Loucy (cell line): Measurements from ENCODE around the gene GDPGP1.

ENCODE experiments used
- EZH2phosphoT487 ChIP-seq: fragments of 200-600 bp; IDR thresholded peaks from 2 replicates; pipeline ENCODE4 v1.6.1; 2018; ENCODE audit warnings: antibody characterized with exemption, mild to moderate bottlenecking, moderate library complexity, borderline replicate concordance
- TF ChIP-seq, protein P1 (sequence below): fragments of 200-600 bp; sonication (generic); conservative IDR thresholded peaks from 2 replicates; pipeline ENCODE4 v1.5.1; 2014; ENCODE audit warnings: mild to moderate bottlenecking, antibody characterized with exemption, low read length

DNA sequence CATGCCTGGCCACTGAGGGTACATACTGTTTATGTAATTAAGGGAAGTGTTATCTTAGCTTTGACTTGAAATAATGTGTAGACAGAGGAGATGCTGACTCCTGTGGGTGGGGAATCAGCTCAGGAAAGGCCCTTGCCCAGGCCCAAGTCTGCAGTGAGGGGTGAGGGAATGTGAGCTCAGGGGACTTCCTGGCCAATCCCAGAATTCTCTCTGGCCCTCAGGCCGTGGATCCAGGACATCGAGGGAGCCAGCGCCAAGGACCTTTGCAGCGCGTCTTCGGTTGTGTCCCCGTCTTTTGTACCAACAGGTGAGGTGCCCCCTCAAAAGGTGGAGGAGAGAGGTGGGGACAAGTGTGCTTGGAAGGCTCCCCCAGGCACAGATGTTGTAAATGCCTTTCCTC is 6.7 kb upstream of the GDPGP1 start:
- TF ChIP-seq, protein P1, sequence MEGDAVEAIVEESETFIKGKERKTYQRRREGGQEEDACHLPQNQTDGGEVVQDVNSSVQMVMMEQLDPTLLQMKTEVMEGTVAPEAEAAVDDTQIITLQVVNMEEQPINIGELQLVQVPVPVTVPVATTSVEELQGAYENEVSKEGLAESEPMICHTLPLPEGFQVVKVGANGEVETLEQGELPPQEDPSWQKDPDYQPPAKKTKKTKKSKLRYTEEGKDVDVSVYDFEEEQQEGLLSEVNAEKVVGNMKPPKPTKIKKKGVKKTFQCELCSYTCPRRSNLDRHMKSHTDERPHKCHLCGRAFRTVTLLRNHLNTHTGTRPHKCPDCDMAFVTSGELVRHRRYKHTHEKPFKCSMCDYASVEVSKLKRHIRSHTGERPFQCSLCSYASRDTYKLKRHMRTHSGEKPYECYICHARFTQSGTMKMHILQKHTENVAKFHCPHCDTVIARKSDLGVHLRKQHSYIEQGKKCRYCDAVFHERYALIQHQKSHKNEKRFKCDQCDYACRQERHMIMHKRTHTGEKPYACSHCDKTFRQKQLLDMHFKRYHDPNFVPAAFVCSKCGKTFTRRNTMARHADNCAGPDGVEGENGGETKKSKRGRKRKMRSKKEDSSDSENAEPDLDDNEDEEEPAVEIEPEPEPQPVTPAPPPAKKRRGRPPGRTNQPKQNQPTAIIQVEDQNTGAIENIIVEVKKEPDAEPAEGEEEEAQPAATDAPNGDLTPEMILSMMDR, result no peak
- TF ChIP-seq EZH2phosphoT487, result no peak
